DMS 273 treated with DMSO at 0.1 percent for 48 hours (cell line): ENCODE data around the gene KCNIP3.
A peak's percentile ranks its signal among the peaks of the same experiment; 100 is the strongest.

Experiments used
- DNase-seq: peaks from one replicate; lab custom pipeline; 2025; lab: John Stamatoyannopoulos, UW

The KCNIP3 gene

DNA sequence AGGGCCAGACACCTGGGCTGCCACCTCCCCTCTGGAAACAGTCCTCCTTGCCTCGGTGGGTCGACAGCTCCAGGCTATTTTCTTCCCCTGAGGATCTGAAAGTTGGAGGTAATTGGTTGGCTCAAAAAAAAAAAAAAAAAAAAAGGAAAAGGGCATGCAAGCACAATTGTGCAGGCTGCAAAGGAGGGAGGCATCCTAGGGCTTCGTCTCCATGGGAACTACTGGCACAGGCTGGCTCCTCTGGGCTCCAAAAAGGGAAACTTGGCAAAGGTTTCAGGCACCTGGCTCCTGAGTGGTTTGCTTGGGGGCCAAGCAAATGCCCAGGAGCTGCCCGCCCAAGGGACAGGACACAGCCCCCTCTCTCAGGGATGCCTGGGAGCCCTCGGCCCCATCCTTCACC, 1.1 kb upstream of the KCNIP3 start:
- peak; percentile 43 for DNase-seq

DNA sequence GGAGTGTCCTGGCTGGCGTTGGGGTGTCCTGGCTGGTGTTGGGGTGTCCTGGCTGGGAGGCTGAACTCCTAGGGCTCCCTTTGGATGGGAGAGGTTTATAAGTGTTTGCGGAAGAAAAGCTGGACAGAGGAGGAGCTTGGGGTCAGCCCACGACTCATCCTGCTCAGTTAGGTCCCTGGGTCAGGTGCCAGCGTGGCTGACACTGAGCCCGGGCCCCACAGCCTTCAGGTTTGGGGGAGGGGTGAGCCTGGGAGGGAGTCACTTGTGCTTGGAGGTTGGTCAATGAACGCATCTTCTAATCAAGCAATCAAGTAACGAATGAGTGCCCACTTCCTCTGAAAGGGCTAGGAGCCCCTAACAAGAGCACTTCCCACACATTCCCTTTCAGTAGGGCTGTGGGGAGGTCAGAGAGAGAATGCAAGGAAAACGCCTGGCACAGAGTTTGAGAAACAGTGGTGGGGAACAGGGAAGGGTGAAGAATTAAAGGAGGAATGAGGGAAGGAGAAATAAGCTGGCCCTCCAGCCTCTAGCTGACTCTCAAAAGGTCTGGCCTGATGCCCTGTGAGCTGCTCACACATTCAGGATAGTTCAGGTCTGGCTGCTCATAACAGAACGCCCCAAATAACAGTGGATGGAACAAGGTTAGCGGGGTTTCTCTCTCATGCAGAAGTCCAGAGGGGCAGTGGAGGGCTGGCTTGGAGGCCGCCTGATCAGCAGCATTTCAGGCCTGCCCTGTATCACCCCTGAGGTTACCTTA, 670 bp downstream of the KCNIP3 start:
- no peak for DNase-seq

DNA sequence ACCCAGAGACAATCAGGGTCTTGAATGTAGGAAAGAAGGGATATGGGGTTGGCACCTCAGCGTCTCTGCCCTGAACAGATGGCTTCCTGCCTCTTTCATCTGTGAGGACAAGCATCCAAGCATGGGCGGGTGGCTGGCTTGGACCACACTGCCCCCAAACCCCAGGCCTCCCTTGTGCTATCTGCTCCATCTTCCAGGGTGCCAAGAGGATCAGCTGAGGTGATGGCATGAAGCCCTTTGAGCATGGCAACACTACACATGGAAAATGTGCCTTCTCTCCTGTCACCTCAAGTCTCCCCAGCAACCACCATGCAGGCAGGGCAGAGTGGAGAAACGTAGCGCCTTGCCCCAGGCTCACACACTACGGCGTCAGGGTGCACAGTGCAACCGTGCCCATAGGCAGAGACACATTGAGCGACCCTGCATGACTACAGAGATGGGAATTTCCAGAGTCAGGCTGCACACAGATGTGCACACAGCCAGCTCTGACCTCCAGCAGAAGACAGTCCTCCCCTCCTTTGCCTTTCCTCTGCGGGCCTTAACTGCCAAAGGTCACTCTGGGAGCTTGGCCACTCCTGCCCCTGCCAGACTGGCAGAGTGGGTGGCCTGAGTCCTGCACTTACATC, 1.5 kb downstream of the KCNIP3 start:
- DNase-seq = no peak

DNA sequence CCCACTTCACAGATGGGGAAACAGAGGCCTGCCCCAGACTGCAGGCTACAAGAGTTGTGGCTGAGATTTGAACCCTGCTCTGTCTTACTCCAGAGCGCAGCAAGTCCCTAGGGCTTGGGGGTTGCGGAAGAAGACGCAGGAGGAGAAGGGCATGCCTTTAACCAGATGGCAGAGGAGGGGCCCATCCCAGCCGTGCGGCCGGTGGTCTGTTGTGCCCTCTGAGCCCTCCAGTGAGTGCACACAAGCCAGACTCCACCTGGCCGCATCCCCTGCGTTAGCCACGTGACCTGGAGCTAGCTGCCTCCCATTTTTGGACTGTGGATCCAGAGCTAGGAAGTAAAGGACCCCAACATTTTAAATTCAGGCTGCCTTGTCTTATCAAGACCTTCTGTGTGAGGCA, 2.8 kb downstream of the KCNIP3 start:
- DNase-seq = no peak

DNA sequence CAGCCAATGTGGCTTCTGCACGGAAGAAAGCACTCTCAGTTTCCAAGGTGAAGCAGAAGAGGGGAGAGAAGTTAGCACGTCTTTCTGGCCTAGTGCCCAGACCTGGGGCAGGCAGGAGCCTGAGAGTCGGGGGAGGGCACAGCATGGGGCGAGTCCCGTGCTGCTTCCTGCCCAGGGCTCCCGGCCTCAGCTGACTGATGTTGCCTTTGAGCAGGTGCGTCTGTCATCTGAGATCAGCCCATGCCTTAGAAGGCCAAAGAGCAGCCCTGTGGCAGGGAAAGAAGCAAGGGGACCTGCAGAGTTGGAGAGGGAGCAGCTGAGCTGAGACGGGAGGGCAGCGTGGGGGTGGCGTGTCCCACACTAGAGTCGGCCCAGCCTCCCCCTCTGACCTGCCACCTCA, 3.3 kb downstream of the KCNIP3 start:
- peak; percentile 36 for DNase-seq

DNA sequence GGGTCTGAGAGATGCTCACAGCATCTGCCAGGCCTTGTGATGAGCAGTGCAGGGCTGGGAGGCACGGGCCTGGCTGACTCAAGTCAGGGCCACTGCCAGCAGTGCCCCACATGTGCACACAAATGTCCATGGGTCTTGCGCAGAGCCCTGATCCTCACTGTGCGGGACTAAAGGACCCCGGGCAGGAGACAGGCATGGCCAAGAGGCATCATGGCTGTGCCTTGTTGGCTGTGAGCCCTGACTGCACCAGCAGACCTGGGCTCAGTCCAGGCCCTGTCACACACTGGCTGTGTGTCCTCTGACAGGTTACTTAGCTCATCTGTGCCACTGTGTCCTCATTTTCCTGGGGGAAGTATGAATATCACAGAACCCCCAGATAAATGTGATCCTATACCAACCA, 4.0 kb downstream of the KCNIP3 start:
- DNase-seq = no peak

DNA sequence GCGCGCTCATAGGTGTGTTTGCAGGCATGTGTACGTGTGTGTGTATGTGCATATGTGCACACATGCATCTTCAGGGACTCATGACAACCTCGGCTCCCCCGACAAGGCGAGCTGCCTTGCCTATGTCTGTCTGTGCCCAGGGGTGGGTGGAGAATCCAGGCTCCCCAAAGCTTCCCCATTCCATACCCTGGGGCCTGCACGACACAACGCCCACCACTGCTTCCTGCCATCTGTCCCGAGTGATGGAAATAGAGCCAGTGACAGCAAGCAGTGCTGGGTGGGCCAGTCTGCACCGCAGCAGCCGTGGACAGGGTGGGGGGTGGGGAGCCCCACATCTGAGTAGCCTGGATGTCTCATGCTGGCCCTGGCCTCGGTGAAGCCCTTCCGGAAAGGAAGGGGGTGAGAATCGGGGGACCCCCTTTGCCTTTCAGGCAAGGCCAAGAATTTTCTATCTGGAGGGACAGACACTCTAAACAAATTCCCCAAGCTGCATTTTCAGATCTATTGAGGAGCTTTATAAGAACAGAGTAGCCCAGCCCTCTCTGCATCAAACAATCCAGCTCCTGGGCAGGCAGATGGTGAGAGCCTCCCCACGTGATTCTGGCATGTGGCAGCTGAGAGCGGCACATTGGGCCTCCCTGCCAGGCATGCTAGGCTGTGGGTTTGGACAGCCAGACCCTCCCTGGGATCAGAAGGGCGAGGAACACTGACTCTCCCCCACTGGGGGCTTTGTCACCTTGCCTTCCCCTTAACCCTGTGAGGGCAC, 4.9 kb downstream of the KCNIP3 start:
- DNase-seq = peak; percentile 17

DNA sequence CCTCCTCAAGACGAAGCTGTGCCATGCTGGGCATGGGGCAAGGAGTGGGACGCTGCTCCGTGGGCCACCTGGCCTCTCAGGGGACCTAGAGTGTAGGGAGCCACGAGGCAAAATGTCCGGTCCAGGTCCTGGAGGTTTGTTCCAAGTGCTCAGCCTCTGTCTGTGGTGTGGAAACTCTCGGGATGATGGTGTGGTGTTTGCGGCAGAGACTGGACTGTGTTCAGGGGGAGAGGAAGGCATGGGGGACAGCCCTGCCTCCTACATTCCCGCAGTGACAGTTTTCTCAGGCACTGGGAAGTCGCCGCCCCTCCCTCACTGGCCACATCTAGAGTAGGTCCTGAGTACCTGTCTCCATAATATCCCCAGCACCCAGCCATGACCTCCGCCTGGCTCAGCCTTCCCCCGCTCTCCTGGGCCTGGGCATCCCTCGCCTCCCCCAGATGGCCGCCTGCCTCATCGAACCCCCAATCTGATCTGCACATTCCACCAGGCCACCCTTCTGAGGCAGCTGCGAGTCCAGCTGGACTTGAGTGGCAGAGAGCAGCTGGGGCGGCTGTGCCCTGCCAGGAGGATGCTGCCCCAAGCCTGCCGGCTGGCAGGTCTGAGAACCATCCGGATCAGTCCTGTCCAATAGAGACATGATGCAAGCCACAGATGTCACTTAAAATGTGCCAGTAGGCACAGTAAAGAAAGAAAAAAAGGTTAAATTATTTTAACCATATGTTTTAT, 6.2 kb downstream of the KCNIP3 start:
- DNase-seq = peak; percentile 63

DNA sequence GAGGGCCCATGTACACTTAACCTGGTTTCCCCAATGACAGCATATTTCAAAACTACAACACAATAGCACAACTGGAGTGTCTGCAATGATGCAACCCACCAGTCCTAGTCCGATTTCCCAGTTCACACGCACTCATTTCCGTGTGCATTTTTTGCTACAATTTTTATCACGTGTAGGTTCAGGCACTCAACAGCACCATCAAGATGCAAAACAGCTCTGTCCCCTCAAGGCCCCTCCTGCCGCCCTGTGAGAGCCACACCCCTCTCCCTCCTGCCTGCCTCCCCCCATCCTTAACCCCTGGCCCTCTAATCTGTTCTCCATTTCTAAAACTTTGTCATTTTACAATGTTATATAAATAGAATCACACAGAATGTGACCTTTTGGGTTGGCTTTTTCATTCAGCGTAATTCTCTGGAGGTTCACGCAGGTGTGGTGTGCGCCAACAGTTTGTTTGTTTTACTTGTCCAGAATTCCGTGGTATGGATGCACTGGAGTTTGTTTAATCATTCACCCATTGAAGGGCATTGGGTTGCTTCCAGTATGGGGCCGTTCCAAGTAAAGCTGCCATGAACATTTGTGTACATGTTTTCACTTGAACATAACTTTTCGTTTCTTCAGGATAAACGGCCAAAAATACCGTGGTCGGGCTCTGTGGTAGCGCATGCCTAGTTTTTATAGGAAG, 8.4 kb downstream of the KCNIP3 start:
- DNase-seq = no peak

DNA sequence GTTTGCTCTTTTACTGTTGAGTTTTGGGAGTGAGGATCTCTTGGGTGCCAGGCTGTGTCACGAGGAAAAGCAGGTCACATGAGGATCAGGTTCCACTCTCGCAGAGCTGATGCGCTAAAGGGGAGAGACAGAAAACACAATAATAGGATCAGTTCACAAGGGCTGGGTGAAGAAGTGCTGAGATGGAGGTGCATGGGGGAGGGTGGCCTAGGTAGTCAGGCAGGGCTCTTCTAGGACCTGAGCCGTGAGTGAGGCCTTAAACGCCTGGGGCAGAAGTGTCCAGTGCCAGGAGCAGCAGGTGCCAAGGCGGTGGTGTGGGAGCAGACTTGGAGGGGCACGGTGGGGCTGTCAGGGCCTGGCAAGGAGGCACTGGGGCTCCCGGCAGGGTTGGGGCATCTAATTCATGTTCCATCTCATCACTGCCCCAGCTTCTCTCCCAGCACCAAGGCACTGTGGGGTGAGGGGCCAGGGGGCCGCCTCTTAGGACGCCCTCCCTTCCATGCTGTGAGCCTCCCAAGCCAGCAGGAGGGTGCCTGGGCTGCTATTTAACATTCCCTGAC, 9.3 kb downstream of the KCNIP3 start:
- DNase-seq = no peak

DNA sequence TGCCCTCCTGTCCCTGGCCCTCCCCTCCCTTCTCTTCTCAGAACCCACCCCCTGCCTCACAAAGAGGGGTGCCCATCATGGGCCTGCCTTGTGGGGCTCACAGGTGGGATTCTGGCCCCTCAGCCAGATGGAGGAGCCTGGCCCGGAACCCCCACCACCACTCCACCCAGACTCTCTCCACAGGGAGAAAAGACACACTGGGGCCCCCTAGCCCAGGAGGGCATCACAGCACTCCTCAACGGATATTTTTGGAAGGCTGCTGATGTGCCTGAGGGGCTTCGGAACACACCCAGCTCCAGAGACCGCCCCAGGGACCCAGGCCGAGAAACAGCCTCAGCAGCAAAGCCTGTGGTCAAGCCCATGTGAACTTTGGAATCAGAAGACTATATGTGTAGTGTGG, 9.9 kb downstream of the KCNIP3 start:
- DNase-seq = no peak

DNA sequence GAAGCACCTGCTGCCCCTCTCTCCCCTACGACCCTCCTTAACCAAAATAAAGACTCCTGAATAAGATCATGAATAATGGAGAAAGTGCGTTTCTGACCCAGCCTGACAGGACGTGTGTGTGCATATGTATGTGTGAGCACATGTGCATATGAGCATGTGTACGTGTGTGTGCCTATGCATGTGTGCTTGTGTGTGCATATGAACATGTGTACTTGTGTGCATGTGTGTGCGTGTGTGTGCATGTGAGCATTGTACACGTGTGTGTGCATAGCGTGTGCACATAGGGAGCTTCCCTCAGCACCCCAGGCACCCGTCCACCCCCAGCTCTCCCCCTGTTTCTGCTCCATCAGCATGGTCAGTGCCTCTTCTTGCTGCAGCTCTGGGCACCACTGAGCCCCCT, 10.7 kb downstream of the KCNIP3 start:
- DNase-seq = no peak

DNA sequence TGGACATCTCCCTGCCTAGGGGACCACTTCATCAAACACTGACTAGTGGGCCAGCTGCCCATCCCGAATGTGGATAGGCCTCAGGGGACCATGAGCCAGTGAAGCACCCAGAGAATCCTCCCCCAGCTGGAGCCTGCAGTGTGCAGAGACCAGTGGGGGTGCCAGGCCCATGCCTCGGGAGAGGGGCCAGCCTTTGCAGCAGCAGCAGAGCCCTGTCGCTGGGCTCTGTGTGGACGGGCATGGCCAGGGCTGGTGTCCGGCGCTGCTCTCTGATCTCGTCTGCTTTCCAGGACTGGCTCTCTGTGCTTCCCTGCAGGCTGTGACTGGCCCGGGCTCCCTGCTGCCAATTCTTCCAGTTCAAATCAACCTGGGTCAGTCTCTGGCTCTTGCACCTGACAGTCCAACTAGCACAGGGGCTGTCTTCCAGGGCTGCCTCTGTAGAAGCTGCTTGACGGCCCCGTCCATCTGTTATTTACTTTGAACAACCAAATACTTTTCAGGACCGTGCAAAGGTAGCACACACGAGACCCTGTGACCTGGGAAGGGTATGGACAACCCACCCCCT, 11.4 kb downstream of the KCNIP3 start:
- no peak for DNase-seq

DNA sequence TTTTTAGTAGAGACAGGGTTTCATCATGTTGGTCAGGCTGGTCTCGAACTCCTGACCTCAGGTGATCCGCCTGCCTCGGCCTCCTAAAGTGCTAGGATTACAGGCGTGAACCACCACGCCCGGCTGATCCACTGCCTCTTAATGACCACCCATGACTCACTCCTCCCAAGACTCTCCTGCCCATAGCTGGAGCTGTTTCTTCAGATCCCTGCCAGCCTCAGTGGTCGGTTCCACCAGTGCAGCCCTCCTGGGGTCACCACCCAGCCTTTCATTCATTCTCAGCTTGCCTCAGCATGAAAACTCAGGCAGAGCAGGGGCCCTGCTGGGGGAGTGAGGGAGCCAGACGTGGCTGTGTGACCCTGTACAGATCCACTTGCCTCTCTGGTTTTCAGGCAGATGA, 12.5 kb downstream of the KCNIP3 start:
- DNase-seq = no peak

DNA sequence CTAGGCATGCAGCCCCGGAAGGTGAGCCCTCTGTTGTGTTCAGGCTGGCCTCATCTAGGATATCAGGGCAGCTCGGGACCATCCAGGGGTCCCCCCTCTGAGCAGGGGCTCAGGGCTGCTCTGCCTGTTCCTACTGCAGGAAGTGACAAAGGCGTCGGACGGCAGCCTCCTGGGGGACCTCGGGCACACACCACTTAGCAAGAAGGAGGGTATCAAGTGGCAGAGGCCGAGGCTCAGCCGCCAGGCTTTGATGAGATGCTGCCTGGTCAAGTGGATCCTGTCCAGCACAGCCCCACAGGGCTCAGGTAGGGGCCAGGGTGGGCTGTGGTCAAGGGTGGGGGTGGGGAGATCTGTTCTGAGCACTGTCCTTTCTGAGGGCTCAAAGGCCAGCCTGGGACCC, 13.1 kb downstream of the KCNIP3 start:
- DNase-seq = no peak

DNA sequence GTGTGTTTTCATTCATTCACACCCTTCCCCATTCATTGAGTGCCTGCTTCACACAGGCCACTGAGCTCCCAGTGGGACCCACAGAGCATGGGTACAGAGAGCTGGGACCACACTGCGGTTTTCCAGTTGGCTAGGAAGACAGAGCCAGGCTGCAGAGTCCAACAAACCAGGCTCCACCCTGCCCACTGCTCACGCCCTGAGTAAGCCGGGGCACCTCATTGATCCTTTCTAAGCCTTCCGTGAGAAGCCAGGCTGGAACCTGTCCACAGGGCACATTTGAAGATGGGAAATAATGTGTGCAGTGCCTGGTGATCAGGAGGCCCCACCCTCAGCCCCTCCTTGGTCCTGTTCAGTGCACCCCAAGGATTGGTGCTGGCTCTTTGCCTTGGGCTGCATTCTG, 13.5 kb downstream of the KCNIP3 start:
- no peak for DNase-seq

DNA sequence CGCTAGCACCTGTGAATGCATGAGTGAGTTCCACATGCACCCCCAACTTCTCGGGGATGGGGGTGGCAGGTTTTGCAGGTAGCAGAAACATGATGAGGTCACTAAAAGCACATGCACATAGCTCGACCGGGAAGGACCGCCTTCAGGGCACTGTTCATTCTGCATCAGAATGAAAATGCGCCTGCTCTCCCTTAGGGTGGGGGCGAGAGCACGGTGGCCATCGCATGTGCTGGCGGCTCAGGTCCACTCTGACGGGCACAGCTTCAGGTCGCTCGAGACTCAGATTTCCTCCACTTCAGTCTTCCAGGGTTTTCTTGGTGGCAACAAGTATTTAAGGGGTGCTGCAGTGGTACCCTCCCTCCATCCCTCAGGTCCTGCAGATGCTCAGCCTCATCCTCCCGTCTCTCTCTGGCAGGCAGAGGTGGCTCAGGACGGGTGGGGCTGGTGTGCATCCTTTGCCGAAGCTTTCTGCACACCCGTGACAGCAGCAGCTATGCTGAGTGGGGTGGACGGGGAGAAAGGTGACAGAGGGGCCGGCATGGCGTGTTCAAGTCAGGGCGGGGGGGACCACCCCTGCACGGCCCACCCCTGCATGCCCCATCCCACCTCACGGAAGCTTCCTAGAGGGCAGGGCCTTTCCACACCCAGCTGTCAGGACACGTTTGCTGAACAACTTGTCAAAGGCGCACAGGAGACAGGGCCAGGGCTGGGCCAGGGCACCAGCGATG, 14.8 kb downstream of the KCNIP3 start:
- DNase-seq = no peak

DNA sequence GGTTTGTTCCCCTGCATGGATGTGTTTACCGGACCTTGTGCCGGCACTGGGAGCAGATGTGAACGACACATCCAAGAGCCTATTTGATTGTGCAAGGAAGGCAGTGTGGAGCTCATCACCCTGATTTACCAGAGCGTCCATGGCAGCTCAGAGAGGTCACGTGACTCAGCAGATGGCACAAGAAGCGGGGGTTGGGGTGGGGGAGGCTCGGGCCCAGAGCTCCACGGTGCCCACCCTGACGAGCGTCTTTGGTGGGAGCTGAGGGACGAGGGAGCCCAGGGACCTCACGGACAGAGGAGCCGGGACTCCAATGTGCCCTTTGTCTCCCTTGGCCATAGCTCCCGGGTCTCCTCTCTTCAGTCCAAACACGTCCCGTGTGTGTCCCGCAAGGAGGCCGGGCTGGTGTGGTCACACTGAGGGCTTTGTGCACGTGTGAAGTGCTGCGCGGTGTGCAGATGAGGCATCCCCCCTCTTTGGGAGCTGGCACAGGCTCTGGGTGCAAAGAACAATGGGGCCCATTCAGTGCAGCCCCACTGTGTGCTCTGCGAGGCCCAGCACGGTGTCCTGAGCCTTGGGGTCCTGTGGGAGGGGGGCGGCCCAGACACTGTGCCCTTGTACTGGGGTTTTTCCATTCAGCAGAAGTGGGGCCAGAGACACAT, 15.5 kb downstream of the KCNIP3 start:
- DNase-seq = no peak

DNA sequence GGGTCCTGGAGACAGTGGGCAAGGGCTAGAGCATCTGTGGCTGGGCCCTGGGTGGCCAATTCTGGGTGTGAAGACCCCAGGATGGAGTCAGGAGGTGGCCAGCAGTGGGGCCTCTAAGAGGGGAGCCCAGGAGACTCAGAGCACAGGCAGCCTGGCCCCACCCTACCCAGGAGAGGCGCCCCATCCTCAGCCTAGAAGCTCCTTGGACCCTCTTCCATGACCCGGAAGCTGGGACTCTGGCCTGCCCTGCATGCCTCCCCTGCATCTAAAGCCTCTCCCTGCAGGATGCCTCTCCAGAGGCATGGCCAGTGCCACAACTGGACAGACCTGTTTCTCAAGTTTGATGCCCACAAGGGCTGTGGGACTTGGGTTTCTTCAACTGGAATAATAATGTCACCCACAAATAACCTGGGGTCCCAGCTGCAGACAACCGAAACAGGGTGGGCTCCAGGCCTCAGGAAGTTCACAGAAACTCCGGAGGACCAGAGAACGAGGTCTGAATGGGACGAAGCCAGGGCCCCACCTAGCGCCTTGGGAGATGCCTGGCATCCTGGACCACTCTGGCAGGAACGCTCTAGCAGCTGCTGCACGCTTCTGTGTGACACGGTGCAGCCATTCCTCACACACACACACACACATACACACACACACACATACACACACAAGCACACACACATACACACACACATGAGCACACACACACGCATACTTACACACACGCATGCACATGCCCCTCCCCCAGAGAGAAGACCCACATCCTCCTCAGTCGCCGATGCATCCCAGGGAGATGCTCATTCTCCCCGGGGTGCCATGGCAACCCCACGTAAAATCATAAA, 16.4 kb downstream of the KCNIP3 start:
- DNase-seq = no peak
